Measurements from ENCODE around the gene SKAP1.

GRCh38 chr17:48240562-48241130 lies 189.4 kb downstream of the SKAP1 start:
- no peak for TF ChIP-seq CTCF (IDR thresholded peaks at IDR 0.05)
- no peak for TF ChIP-seq YY1 (IDR thresholded peaks at IDR 0.05; ENCODE audit: low read depth)
- TF ChIP-seq POLR2AphosphoS5 (IDR thresholded peaks at IDR 0.05; ENCODE audit: low read depth, low read length) = no peak
- TF ChIP-seq RAD21 (IDR thresholded peaks at IDR 0.05; ENCODE audit: low read length) = no peak
- no peak for TF ChIP-seq TAF1 (IDR thresholded peaks at IDR 0.05; ENCODE audit: borderline replicate concordance, low read depth, low read length)
- no peak for TF ChIP-seq EZH2phosphoT487 (IDR thresholded peaks at IDR 0.05; ENCODE audit: borderline replicate concordance, low read depth)

Data from SK-N-SH (cell line).